ENCODE results near the gene LZTR1. TPM values are rescaled to one million over a fixed set of nuclear protein-coding genes. Genes with fewer than 3 reads are reported as not detected.
"Not testable (repeated sequence)": the region's sequence is repeated elsewhere in the genome, so short reads cannot be mapped to it uniquely, and the experiment has no call there.

Gene LZTR1
- polyA plus RNA-seq, 4 donors: 22.7 to 38.0 (median 28.7) TPM

DNA sequence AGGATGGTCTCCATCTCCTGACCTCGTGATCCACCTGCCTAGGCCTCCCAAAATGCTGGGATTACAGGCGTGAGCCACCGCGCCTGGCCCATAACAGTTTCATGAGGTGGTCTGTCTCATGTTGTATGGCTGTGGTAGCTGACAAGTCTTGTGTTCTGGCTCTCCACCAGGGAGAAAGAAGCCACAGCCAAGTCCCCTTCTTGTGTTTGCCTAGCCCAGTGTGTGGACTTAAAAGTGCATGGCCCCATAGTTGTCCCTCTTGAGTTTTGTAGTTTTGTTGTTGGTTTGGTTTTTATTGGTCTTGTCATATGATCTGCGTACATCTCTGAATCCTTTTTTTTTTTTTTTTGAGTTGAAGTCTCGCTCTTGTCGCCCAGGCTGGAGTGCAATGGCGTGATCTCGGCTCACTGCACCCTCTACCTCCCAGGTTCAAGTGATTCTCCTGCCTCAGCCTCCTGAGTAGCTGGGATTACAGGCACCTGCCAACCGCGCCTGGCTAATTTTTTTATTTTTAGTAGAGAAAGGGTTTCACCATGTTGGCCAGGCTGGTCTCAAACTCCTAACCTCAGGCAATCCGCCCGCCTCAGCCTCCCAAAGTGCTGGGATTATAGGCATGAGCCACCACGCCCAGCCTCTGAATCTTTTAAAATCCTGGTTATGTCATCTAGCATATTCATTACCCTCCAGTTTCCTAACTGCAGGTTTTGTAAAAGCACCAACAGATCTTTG, 42.5 kb upstream of the LZTR1 start:
- not testable (repeated sequence) for FAIRE-seq; H3K4me3 ChIP-seq (ENCODE audit: low read depth in 1 of 3, low read length in 3 of 3); H3K27me3 ChIP-seq (ENCODE audit: control insufficient read depth in 3 of 3, insufficient read depth in 3 of 3, low read length in 3 of 3); DNase-seq; H3K9me3 ChIP-seq (ENCODE audit: control insufficient read depth in 2 of 2, insufficient read depth in 1 of 2, low read depth in 1 of 2, low read length in 1 of 2)
- peak overlapping the region in 1 of 3 donors; percentile 50 for H3K27ac ChIP-seq (ENCODE audit: low read depth in 1 of 3, low read length in 2 of 3)
- peaks cover 0 to 48% (median 5%) of the 10 kb centered on the region in 3 donors for H3K36me3 ChIP-seq (ENCODE audit: control insufficient read depth in 3 of 3, insufficient read depth in 2 of 3, low read depth in 1 of 3, low read length in 3 of 3)
- WGBS, 3 donors: 91 to 94% (median 93%) methylated on average over 14 of the region's 14 CpGs
- H3K4me1 ChIP-seq (ENCODE audit: control insufficient read depth in 3 of 3, insufficient read depth in 2 of 3, low read depth in 1 of 3, low read length in 2 of 3): peaks cover 11 to 39% (median 15%) of the 10 kb centered on the region in 3 donors

DNA sequence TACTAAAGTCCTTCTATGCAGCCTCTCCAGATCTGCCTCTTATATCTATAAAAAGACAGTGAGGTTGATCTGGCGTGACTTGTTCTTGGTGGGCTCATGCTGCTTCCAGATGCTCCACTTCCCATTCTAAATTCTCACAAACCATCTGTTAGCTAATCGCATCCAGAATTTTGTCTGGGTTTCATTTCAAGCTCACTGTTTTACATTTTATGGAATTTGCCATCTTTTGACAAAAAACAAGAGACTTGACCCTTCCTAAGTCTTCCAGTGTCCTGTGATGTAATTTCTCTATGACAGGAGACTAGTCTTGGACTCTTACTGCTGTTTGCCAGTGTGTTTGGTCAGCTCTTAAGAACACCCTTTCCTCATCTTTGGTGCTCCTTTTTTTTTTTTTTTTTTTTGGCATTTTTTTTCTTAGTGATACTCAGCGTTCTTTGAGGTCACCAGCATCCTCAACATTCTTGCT, 41.9 kb upstream of the LZTR1 start:
- DNase-seq (no peak), FAIRE-seq (no peak)
- WGBS, 3 donors: 63 to 76% (median 69%) methylated on average over 3 of the region's 3 CpGs
- Histone ChIP-seq H3K36me3 (ENCODE audit: control insufficient read depth in 3 of 3, insufficient read depth in 2 of 3, low read depth in 1 of 3, low read length in 3 of 3) (peaks cover 0 to 46% (median 3%) of the 10 kb centered on the region in 3 donors), H3K9me3 (ENCODE audit: control insufficient read depth in 2 of 2, insufficient read depth in 1 of 2, low read depth in 1 of 2, low read length in 1 of 2) (no peaks in the 10 kb centered on the region), H3K4me1 (ENCODE audit: control insufficient read depth in 3 of 3, insufficient read depth in 2 of 3, low read depth in 1 of 3, low read length in 2 of 3) (peaks cover 11 to 40% (median 15%) of the 10 kb centered on the region in 3 donors), H3K4me3 (ENCODE audit: low read depth in 1 of 3, low read length in 3 of 3) (no peak overlapping the region), H3K27me3 (ENCODE audit: control insufficient read depth in 3 of 3, insufficient read depth in 3 of 3, low read length in 3 of 3) (no peaks in the 10 kb centered on the region), H3K27ac (ENCODE audit: low read depth in 1 of 3, low read length in 2 of 3) (peak overlapping the region in 1 of 3 donors; percentile 29)

DNA sequence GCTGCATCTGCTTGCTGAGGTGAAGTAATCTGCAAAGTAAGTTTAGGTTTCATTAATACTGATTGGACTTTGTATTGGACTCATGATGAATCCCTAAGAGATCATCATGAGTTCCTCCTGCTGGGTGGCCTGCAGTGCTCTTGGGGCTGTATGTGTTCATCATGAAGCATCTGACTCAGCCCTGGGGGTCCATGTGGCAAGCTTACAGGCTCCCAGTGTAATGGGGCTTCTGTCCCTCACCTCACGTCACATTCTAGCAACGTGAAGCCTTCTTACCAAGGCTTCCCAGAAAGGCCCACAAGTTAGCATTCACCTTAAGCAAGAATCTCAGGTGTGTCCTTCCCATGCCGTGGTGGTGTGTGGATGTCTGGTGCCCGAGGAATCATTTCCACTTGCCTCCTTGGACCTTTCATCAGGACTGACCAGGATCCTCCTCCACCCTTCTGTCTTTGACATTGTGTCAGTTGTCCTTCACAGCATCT, 41.2 kb upstream of the LZTR1 start:
- Histone ChIP-seq H3K9me3 (ENCODE audit: control insufficient read depth in 2 of 2, insufficient read depth in 1 of 2, low read depth in 1 of 2, low read length in 1 of 2) (no peaks in the 10 kb centered on the region), H3K27ac (ENCODE audit: low read depth in 1 of 3, low read length in 2 of 3) (peak overlapping the region in 1 of 3 donors; percentile 29), H3K36me3 (ENCODE audit: control insufficient read depth in 3 of 3, insufficient read depth in 2 of 3, low read depth in 1 of 3, low read length in 3 of 3) (peaks cover 0 to 41% (median 2%) of the 10 kb centered on the region in 3 donors), H3K4me3 (ENCODE audit: low read depth in 1 of 3, low read length in 3 of 3) (no peak overlapping the region), H3K27me3 (ENCODE audit: control insufficient read depth in 3 of 3, insufficient read depth in 3 of 3, low read length in 3 of 3) (no peaks in the 10 kb centered on the region), H3K4me1 (ENCODE audit: control insufficient read depth in 3 of 3, insufficient read depth in 2 of 3, low read depth in 1 of 3, low read length in 2 of 3) (peaks cover 11 to 45% (median 15%) of the 10 kb centered on the region in 3 donors)
- 61 to 82% (median 67%) methylated on average over 4 of the region's 4 CpGs for WGBS, 3 donors
- FAIRE-seq (no peak), DNase-seq (peak; percentile 57 to 61)

DNA sequence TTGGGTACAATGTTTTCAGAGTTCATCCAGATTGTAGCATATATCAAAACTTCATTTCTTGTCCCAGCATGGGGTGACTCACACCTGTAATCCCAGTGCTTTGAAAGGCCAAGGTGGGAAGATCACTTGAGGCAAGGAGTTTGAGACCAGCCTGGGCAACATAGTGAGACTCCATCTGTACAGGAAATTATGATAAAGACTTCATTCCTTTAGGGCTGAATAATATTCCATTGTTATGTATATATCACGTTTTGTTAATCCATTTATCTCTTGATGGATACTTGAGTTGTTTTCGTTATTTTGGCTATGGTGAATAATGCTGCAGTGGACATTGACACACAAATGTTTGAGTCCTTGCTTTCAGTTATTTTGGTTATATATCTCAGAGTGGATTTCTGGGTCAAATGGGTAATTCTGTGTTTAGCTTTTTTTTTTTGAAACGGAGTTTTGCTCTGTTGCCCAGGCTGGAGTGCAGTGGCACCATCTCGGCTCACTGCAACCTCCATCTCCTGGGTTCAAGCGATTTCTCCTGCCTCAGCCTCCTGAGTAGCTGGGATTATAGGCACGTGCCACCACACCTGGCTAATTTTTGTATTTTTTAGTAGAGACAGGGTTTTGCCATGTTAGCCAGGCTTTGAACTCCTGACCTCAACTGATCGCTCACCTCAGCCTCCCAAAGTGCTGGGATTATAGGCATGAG, 39.7 kb upstream of the LZTR1 start:
- WGBS, 3 donors: 78 to 83% (median 81%) methylated on average over 7 of the region's 7 CpGs
- Histone ChIP-seq H3K27ac (ENCODE audit: low read depth in 1 of 3, low read length in 2 of 3) (peak overlapping the region in 1 of 3 donors; percentile 32), H3K4me1 (ENCODE audit: control insufficient read depth in 3 of 3, insufficient read depth in 2 of 3, low read depth in 1 of 3, low read length in 2 of 3) (peaks cover 11 to 47% (median 20%) of the 10 kb centered on the region in 3 donors), H3K36me3 (ENCODE audit: control insufficient read depth in 3 of 3, insufficient read depth in 2 of 3, low read depth in 1 of 3, low read length in 3 of 3) (peaks cover 0 to 41% (median 0%) of the 10 kb centered on the region in 3 donors)
- DNase-seq: peak in 1 of 2 donors; percentile 3
- H3K4me3 ChIP-seq (ENCODE audit: low read depth in 1 of 3, low read length in 3 of 3); H3K27me3 ChIP-seq (ENCODE audit: control insufficient read depth in 3 of 3, insufficient read depth in 3 of 3, low read length in 3 of 3); FAIRE-seq; H3K9me3 ChIP-seq (ENCODE audit: control insufficient read depth in 2 of 2, insufficient read depth in 1 of 2, low read depth in 1 of 2, low read length in 1 of 2): not testable (repeated sequence)

DNA sequence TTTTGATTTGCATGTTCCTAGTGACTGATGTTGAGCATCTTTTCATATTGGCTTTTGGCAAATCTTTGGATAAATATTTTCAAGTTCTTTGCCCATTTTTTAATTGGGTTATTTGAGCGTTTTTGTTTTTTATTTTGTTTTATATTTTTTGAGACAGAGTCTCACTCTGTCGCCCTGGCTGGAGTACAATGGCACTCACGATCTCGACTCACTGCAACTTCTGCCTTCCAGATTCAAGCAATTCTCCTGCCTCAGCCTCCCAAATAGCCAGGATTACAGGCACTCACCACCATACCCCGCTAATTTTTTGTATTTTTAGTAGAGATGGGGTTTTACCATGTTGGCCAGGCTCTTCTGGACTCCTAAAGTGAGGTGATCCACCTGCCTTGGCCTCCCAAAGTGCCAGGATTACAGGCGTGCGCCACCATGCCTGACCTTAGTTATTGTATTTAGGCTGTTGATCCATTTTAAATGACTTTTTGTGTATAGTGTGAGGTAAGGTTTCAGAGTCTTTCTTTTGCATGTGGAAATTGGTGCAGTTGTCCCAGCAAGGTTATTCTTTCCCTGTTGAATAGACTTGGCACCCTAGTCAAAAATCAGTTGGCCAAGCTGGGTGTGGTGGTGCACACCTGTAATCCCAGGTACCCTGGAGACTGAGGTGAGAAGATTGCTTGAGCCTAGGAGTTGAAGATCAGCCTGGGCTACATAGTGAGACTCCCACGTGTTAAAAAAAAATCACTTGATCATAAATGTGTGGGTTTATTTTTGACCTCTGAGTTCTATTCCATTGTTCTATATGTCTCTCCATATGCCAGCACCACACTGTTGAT, 38.8 kb upstream of the LZTR1 start:
- FAIRE-seq (no peak), DNase-seq (no peak)
- Histone ChIP-seq H3K27me3 (ENCODE audit: control insufficient read depth in 3 of 3, insufficient read depth in 3 of 3, low read length in 3 of 3) (no peaks in the 10 kb centered on the region), H3K27ac (ENCODE audit: low read depth in 1 of 3, low read length in 2 of 3) (no peak overlapping the region), H3K4me3 (ENCODE audit: low read depth in 1 of 3, low read length in 3 of 3) (no peak overlapping the region), H3K9me3 (ENCODE audit: control insufficient read depth in 2 of 2, insufficient read depth in 1 of 2, low read depth in 1 of 2, low read length in 1 of 2) (no peaks in the 10 kb centered on the region), H3K4me1 (ENCODE audit: control insufficient read depth in 3 of 3, insufficient read depth in 2 of 3, low read depth in 1 of 3, low read length in 2 of 3) (peaks cover 10 to 49% (median 16%) of the 10 kb centered on the region in 3 donors), H3K36me3 (ENCODE audit: control insufficient read depth in 3 of 3, insufficient read depth in 2 of 3, low read depth in 1 of 3, low read length in 3 of 3) (peaks cover 0 to 39% (median 0%) of the 10 kb centered on the region in 3 donors)
- WGBS, 3 donors: 89 to 93% (median 89%) methylated on average over 8 of the region's 8 CpGs

DNA sequence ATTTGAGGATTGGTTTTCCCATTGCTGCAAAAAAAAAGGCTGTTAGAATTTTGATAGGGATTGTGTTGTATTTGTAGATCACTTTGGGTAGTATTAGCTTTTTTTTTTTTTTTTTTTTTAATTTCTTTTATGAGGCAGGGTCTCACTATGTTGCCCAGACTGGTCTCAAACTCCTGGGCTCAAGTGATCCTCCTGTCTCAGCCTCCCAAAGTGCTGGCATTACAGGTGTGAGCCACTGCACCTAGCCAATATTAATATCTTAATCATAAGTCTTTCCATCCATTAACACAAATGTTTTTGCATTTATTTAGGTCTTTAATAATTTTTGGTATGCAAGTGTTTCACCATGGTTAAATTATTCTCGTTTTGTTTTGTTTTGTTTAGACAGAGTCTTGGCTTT, 38.1 kb upstream of the LZTR1 start:
- H3K4me3 ChIP-seq (ENCODE audit: low read depth in 1 of 3, low read length in 3 of 3): no peak overlapping the region
- H3K27me3 ChIP-seq (ENCODE audit: control insufficient read depth in 3 of 3, insufficient read depth in 3 of 3, low read length in 3 of 3): no peaks in the 10 kb centered on the region
- WGBS, 3 donors: 30 to 32% (median 30%) methylated on average over 1 of the region's 1 CpG
- no peaks in the 10 kb centered on the region for H3K9me3 ChIP-seq (ENCODE audit: control insufficient read depth in 2 of 2, insufficient read depth in 1 of 2, low read depth in 1 of 2, low read length in 1 of 2)
- peaks cover 7 to 52% (median 16%) of the 10 kb centered on the region in 3 donors for H3K4me1 ChIP-seq (ENCODE audit: control insufficient read depth in 3 of 3, insufficient read depth in 2 of 3, low read depth in 1 of 3, low read length in 2 of 3)
- FAIRE-seq (no peak), DNase-seq (no peak)
- peaks cover 0 to 41% (median 0%) of the 10 kb centered on the region in 3 donors for H3K36me3 ChIP-seq (ENCODE audit: control insufficient read depth in 3 of 3, insufficient read depth in 2 of 3, low read depth in 1 of 3, low read length in 3 of 3)
- no peak overlapping the region for H3K27ac ChIP-seq (ENCODE audit: low read depth in 1 of 3, low read length in 2 of 3)

DNA sequence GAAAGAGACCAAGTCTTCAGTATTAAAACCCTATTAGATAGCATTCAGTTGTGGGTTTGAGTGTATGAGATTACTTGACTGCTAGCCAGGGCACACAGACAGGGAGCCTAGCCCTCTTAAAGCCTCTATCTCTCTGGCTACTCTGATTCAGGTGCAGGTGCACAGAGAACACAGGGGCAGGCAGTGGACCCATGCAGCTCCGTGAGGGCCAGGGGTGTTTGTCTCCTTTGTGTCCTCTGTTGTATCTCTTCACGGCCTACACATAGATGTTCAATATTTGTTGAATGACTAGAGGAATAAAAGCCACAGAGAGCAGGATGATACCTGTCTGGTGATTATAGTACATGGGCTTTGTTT, 36.5 kb upstream of the LZTR1 start:
- Histone ChIP-seq H3K9me3 (ENCODE audit: control insufficient read depth in 2 of 2, insufficient read depth in 1 of 2, low read depth in 1 of 2, low read length in 1 of 2) (no peaks in the 10 kb centered on the region), H3K4me1 (ENCODE audit: control insufficient read depth in 3 of 3, insufficient read depth in 2 of 3, low read depth in 1 of 3, low read length in 2 of 3) (peaks cover 6 to 55% (median 12%) of the 10 kb centered on the region in 3 donors), H3K27me3 (ENCODE audit: control insufficient read depth in 3 of 3, insufficient read depth in 3 of 3, low read length in 3 of 3) (no peaks in the 10 kb centered on the region), H3K36me3 (ENCODE audit: control insufficient read depth in 3 of 3, insufficient read depth in 2 of 3, low read depth in 1 of 3, low read length in 3 of 3) (peaks cover 0 to 48% (median 6%) of the 10 kb centered on the region in 3 donors), H3K4me3 (ENCODE audit: low read depth in 1 of 3, low read length in 3 of 3) (no peak overlapping the region), H3K27ac (ENCODE audit: low read depth in 1 of 3, low read length in 2 of 3) (peak overlapping the region in 1 of 3 donors; percentile 1)
- no peak for FAIRE-seq
- no peak for DNase-seq
- 70 to 89% (median 85%) methylated on average over 2 of the region's 2 CpGs for WGBS, 3 donors
